Measurements from ENCODE around the gene ZNF217.
"Not testable (repeated sequence)": the region's sequence is repeated elsewhere in the genome, so short reads cannot be mapped to it uniquely, and the experiment has no call there.

Gene ZNF217

DNA sequence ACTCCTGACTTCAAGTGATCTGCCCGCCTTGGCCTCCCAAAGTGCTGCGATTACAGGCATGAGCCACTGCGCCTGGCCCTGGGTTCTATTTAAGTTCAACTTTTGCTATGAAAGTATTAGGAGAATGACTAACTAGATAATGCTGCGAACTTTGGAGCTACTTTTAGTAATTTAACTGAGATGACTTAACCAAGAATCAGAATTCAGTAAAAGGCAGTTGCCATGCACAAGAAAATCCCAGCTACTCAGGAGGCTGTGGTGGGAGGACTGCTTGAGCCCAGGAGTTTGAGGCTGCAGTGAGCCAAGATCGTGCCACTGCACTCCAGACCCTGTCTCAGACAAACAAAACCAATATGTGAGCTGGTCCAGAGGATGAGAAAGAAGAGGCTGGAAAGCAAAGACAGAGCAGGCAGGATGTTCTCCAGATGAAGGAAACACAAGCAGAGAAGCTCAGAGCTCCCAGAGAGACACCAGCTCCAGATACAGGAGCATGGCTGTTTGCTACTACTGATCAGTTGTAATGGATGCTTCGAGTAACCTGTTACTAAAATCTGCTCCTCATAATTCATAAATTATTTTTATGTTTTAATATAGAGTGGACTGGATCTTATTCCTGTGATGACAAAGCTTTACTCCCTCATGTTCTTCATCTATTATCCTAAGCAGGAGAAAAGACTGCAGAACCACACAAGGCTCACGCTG lies 23.9 kb downstream of the ZNF217 start:
- DNase-seq (ENCODE audit: extremely low read depth in 1 of 2, low read depth in 1 of 2): no peak

DNA sequence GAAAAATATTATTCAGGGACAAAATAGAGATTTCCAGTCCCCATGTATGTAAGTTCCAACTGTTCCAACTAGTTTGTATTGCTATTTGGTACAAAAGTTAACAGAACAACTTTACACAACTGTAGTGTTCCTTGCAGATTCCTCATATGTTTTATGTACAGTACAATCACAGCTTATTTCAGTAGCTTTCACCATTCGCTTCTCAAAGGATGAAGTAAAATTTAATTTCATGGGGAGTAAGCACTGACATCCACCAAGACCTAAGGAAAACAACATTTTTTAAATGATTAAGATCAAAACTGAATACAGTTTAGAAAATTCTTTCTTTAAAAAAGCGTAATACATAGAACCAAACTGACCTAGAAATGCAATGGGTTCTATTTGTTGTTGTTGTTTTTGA lies 24.6 kb downstream of the ZNF217 start:
- DNase-seq (ENCODE audit: extremely low read depth in 1 of 2, low read depth in 1 of 2): no peak

DNA sequence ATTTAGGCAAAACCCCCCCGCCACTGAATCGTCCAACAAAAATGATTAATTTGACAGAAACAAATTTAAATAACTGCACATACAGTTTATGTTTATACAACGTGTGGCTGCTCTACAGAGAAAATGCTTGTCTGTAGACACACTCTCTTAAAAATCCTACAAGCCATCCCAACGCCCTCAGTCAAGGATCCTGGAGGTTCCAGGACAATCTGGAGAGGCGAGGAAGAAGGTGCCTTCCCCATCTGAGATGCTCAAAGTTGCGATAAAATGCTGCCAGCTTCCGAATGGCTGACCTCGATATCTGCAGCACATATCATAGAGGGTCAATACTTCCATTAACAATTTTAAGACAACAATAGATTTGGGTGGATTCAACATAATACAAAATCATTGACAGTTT lies 25.3 kb downstream of the ZNF217 start:
- DNase-seq (ENCODE audit: extremely low read depth in 1 of 2, low read depth in 1 of 2): no peak

DNA sequence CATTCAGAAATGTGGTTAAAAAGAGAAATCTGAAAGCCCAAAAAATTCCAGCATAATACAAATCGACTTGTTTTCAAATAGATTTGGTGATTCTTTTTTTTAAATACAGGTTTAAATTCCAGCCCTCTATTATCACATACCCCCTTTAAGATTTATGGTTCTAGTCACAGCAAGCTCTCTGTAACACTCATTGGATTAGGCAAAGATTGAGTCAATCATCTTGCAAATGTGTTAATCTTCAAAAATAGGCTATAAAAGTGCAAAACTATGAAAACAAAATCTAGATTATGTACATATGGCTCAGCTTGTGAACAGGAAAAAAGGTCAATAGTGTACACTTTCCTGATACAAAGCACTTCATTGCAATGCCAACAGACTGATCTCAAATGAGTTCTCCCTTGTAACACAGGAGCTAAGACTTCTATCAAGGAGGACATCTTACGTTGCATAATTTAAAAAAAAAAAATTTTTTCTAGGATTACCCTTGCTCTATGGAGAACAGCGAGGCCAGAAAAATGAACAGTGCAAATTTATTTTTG lies 26.2 kb downstream of the ZNF217 start:
- DNase-seq (ENCODE audit: extremely low read depth in 1 of 2, low read depth in 1 of 2): no peak

DNA sequence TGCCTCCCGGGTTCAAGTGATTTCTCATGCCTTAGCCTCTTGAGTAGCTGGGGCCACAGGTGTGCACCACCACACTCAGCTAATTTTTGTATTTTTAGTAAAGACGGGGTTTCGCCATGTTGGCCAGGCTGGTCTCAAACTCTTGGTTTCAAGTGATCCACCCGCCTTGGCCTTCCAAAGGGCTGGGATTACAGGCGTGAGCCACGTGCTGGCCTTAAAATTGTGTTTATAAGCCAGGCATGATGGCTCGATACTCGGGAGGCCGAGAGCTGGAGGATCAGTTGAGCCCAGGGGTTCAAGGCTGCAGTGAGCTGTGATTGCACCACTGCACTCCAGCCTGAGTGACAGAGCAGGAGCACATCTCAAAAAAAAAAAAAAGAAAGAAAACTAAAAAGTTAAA lies 27.0 kb downstream of the ZNF217 start:
- DNase-seq (ENCODE audit: extremely low read depth in 1 of 2, low read depth in 1 of 2): not testable (repeated sequence)

DNA sequence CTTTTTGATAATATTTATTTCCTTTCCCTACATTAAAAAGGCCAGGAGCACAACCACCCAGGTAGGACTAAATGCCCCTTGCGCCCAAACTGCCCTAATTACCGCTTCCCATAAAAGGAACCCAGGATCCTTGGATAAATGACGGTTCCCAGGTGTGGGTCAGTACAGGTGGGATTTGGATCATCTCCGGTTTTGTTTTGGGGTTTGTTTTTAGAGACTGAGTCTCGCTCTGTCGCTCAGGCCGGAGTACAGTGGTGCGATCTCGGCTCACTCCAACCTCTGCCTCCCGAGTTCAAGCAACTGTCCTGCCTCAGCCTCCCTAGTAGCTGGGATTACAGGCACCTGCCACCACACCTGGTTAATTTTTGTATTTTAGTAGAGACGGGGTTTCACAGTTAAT lies 28.4 kb downstream of the ZNF217 start:
- no peak for DNase-seq (ENCODE audit: extremely low read depth in 1 of 2, low read depth in 1 of 2)

DNA sequence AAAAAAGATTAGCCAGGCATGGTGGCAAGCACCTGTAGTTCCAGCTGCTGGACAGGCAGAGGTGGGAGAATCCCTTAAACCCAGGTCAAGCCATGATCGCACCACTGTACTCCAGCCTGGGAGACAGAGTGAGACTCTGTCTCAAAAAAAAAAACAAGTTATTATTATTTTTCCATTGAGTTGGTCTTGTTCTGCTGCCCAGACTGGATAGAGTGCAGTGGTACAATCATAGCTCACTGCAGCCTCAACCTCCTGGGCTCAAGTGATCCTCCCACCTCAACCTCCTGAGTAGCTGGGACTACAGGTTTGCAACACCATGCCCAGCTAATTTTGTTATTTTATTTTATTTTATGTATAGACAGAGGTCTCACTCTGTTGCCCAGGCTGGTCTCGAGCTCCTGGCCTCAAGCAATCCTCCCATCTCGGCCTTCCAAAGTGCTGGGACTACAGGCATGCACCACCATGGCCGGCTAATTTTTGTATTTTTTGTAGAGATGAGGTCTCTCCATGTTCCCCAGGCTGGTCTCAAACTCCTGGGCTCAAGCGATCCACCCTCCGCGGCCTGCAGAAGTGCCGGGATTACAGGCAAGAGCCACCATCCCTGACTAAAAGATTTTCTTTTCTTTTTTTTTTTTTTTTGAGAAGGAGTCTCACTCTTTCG lies 31.4 kb downstream of the ZNF217 start:
- DNase-seq (ENCODE audit: extremely low read depth in 1 of 2, low read depth in 1 of 2): not testable (repeated sequence)

DNA sequence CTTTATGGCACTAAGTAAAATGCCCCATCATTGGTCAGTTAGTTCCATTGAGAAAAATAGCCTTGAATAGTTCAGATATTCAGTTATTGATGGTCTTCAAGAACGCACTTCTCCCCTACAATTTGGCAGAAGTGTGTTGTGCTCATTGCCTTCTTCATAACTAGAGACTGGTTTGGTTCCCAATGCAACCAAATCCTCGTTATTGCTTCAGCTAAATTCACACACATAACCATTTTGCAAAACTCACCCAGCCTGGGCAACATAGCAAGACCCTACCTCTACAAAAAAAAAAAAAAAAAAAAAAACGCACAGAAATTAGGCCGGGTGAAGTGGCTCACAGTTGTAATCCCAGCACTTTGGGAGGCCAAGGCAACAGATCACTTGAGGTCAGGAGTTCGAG lies 32.1 kb downstream of the ZNF217 start:
- DNase-seq (ENCODE audit: extremely low read depth in 1 of 2, low read depth in 1 of 2): no peak

DNA sequence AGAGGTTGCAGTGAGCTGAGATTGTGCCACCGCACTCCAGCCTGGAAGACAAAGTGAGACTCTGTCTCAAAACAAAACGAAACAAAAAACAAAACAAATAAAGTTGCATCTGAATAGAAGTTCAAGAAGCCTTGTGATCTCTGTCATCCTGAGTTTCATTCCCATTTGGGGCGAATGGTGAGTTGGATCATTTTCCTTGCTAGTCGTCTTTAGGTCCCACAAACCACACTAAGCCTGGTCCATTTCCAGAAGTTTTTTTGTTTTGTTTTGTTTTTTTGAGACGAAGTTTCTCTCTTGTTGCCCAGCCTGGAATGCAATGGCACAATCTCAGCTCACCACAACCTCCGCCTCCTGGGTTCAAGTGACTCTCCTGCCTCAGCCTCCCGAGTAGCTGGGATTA lies 33.8 kb downstream of the ZNF217 start:
- no peak for DNase-seq (ENCODE audit: extremely low read depth in 1 of 2, low read depth in 1 of 2)

DNA sequence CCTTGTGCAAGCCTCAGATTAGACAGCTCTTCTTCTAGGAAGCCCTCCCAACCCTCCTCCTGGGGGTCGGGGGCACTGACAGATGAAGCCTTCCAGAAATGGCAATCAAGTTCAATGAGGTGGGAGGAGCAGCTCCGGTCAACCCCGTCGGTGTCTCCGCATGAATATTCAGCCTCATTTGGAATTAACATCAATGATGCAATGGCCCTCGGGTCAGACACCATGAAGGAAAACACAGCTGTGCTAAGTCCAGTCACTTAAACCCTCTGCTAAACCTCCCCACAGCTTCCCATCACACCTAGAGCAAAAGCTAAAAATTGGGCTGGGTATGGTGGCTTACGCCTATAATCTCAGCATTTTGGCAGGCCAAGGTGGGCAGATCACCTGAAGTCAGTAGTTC lies 36.5 kb downstream of the ZNF217 start:
- no peak for DNase-seq (ENCODE audit: extremely low read depth in 1 of 2, low read depth in 1 of 2)

DNA sequence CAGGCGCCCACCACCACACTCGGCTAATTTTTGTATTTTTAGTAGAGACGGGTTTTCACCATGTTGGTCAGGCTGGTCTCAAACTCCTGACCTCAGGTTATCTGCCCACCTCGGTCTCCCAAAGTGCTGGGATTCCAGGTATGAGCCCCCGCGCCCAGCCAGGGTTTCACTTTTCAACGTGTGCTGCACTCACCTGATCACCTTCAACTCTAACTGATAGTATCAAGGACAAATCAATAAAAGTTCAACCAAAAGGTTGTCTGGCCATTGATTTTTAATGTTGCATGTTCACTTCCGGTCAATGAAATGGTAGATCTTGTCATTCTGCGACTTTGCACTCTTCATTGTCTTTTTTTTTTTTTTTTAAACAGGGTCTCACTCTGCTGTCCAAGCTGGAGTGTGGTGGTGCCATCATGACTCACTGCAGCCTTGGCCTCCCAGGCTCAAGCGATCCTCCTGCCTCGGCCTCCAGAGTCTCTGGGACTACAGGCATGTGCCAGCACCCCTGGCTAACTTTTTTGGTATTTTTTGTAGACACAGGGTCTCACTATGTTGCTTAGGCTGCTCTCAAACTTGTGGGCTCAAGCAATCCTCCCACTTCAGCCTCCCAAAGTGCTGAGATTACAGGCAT lies 37.3 kb downstream of the ZNF217 start:
- no peak for DNase-seq (ENCODE audit: extremely low read depth in 1 of 2, low read depth in 1 of 2)

DNA sequence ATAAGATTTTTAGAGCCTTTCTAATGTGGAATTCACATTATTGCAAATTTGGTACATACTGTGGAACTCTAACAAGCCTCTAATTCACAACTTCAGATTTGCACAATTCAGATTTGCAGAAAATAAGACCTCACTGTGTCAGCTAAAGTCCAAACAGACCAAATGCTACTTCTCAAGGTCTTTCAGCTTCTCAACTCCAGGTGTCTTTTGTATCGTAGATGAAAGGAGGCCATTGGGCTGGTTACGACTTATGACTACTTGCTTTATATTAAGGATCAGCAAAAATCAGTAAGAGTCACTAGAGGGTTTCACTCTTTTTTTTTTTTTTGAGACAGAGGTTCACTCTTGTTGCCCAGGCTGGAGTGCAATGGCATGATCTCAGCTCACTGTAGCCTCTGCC lies 37.8 kb downstream of the ZNF217 start:
- no peak for DNase-seq (ENCODE audit: extremely low read depth in 1 of 2, low read depth in 1 of 2)

DNA sequence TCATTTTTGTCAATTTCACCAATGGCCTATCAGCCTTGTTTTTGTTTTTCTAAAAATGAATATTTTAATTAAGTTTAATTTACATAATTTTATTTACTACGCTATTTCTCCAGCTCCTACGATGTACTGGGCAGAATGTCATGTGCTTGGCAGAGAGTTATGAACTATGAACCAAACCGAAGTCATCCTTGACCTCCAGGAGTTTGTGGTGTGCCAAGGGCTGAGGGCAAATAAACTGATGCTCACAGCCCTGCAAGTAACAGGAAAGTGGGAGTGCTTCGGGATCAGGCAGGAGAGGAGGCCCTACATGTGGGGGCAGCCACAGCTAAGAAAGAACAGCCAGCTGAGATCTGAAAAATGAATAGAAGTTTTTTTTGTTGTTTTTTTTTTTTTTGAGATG lies 38.6 kb downstream of the ZNF217 start:
- no peak for DNase-seq (ENCODE audit: extremely low read depth in 1 of 2, low read depth in 1 of 2)

DNA sequence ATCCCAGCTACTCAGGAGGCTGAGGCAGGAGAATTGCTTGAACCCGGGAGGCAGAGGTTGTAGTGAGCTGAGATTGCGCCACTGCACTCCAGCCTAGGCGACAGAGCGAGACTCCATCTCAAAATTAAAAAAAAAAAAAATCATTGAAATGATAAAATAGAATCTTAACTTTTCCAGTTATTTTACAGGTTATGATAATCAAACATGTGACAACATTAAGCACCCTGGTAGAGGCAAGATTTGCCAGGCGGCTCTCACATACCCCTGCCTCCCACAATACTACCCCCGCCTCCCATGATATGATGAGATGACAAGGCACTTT lies 41.1 kb downstream of the ZNF217 start:
- not testable (repeated sequence) for DNase-seq (ENCODE audit: extremely low read depth in 1 of 2, low read depth in 1 of 2)

DNA sequence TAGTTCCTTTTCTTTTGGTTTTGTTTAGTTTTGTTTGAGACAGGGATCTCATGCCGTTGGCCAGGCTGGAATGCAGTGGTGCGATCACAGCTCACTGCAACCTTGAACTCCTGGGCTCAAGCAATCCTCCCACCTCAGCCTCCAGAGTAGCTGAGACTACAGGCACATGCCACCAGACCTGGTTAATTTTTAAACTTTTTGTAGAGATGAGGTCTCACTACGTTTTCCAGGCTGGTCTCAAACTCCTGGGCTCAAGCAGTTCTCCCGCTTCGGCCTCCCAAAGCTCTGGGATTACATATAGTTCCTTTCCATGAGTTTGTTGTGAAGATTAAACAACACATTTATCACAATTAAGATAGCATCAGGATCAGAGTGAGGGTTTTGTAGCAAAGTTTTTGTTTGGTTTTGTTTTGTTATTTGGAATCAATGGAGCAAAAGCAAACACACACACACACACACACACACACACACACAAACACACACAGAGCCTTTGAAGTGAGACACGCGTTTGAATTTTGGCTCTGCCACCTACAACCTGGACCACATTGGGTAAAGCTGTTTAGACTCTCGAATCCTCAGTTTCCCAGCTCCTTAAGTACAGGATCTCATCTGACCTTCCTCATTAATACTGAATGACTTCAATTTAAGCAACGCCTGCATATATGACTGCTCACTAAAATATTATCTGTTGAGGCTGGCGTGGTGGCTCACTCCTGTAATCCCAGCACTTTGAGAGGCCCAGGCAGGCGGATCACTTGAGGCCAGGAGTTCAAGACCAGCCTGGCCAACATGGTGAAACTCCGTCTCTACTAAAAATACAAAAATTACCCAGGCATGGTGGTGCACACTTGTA lies 41.7 kb downstream of the ZNF217 start:
- DNase-seq (ENCODE audit: extremely low read depth in 1 of 2, low read depth in 1 of 2): not testable (repeated sequence)

DNA sequence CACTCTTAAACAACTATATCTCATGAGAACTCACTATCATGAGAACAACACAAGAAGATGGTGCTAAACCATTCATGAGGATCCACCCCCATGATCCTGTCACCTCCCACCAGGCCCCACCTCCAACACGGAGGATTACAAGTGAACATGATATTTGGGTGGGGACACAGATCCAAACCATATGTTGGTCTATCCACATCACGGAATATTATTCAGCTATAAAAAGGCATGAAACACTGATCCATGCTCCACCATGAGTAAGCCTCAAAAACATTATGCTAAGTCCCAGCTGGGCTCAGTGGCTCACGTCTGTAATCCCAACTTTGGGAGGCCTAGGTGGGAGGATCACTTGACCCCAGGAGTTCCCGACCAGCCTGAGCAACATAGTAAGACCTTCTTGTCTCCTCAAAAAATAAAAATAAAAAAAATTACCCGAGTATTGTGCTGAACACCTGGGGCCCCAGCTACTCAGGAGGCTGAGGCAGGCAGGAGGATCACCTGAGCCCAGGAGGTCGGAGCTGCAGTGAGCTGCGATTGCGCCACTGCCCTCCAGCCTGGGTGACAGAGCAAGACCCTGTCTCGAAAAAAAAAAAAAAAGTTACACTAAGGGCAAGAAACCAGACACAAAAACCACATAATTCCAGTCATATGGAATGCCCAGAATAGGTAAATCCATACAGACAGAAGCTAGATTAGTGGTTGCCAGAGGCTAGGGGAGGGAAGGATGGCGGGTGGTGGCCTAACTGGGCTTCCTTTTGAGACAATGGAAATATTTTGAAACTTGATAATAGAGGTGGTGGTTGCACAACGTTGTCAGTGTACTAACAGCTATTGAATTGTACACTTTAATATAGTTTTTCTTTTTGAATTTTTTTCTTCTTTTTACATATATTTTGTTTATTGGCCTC lies 43.1 kb downstream of the ZNF217 start:
- DNase-seq (ENCODE audit: extremely low read depth in 1 of 2, low read depth in 1 of 2): no peak

DNA sequence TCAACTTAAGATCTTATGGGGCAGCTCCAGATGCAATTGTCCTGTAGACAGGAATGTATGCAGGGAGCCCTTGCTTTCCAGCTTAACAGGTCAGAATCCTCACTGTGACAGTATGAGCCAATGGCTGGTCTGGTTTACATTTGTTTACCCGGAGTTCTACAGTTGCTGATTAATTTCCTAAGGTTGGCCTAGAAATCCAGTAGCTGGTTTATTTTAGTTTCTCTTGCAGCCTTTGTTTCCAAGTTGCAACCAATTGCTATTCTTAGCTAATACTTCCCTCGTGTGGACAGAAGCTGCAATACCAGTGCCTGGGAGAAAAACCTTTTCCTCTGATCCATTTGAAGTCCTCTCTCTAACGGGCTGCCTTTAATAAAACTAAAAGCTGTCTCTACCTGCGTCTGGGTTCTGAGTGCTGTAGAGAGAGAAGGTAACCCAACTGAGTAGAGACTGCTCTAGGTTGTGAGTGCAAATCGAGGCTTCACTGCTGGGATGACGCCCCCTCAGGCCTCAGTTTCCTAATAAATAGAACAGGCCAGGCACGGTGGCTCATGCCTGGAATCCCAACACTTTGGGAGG lies 45.9 kb downstream of the ZNF217 start:
- DNase-seq (ENCODE audit: extremely low read depth in 1 of 2, low read depth in 1 of 2): no peak

DNA sequence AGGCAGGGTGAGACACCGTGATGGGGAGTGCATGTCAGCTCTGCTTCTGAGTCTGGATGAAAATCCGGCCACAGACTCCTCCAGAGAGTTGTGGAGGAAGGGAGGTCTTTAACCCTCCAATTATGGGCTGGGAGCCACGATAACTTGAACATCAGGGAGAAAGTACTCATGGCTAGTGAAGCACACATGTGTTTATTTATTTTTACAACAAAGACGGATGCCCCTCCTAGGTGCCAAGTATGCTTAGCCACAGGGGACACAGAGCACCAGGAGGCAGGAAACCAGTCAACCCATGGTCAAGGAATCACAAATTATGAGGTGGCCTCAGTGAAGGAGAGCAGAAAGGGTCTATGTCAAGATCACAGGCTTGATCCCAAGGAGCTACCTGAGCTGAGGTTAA lies 54.1 kb downstream of the ZNF217 start:
- no peak for DNase-seq (ENCODE audit: extremely low read depth in 1 of 2, low read depth in 1 of 2)

DNA sequence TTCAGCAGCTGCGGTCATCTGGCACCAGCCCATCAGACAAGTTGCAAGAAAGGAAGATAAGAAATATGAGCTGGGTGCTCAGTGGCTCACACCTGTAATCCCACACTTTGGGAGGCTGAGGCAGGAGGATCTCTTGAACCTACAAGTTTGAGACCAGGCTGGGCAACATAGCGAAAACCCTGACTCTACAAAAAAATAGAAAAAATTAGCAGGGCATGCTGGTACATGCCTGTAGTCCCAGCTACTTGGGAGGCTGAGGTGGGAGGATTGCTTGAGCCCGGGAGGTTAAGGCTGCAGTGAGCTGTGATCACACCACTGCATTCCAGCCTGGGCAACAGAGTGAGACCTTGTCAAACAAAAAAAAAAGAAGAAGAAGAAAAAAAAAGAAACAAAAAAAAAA lies 57.3 kb downstream of the ZNF217 start:
- DNase-seq (ENCODE audit: extremely low read depth in 1 of 2, low read depth in 1 of 2): not testable (repeated sequence)

DNA sequence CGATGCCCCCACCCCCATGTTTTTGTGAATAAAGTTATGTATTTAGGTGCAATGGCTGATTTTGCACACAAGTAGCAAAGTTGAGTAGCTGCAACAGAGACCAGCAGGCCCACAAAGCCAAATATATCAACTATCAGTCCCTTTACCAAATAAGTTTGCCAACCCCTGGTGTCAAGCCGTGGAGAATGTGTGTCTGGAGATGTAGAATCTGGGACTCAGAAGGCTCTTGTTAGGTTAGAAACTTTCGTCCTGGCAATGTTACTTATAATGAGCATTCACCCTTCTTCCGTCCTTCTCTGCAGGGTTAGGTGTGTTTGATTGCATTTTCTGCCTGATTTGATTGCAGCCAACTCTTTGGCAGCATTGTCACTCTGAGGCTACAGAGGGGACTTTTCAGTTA lies 57.8 kb downstream of the ZNF217 start:
- DNase-seq (ENCODE audit: extremely low read depth in 1 of 2, low read depth in 1 of 2): no peak

All from activated CD8-positive, alpha-beta memory T cell treated with anti-CD3 and anti-CD28 coated beads for 1 hour (primary cell).